OCI-LY3 (cell line): ENCODE data around the gene LRP1B.

ENCODE experiments used
- EZH2phosphoT487 ChIP-seq: fragments of 200-600 bp; shearing (Covaris generic); IDR thresholded peaks from 2 replicates; pipeline ENCODE4 v1.6.1; 2018; ENCODE audit warnings: antibody characterized with exemption, mixed run types, low read depth
- TF ChIP-seq, protein P1 (sequence below): fragments of 200-600, 300-600 bp; sonication (generic); IDR thresholded peaks from 2 replicates; pipeline ENCODE4 v1.5.1; 2014; ENCODE audit warnings: antibody characterized with exemption, low read length, low read depth

DNA sequence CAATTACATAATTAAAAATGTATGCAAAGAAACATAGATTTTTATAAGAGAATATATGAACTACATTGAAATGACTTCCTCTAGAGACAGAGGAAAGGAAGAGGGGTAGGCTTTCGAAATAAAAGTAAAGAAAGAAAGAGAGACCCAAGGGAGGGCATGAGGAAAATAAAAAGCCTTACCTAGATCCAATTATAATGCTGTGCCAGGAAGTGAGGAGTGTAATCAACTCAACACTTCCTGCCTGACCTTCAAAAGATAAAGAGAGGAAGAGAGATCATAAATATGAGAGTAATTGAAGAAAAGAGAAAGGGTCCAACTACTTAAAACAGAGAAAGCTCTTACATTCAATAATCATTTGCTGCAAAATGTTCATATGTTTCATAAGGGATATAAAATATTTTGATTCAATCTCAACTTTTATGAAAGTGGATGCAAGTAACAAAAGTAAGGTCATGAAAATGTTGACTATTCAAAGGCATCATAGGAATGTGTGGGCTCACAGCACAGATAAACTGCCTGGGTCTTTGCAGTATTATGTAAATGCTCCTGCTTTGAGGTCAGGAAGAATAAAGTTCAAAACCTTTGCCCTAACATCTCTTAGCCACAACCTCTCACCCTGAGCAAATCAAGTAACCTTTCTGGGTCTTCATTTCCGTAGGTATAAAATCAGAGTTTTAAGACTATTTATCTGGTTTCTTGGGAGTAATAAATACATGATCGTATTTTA is 1237.7 kb downstream of the LRP1B start:
- TF ChIP-seq, protein P1, sequence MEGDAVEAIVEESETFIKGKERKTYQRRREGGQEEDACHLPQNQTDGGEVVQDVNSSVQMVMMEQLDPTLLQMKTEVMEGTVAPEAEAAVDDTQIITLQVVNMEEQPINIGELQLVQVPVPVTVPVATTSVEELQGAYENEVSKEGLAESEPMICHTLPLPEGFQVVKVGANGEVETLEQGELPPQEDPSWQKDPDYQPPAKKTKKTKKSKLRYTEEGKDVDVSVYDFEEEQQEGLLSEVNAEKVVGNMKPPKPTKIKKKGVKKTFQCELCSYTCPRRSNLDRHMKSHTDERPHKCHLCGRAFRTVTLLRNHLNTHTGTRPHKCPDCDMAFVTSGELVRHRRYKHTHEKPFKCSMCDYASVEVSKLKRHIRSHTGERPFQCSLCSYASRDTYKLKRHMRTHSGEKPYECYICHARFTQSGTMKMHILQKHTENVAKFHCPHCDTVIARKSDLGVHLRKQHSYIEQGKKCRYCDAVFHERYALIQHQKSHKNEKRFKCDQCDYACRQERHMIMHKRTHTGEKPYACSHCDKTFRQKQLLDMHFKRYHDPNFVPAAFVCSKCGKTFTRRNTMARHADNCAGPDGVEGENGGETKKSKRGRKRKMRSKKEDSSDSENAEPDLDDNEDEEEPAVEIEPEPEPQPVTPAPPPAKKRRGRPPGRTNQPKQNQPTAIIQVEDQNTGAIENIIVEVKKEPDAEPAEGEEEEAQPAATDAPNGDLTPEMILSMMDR = no peak
- no peak for TF ChIP-seq EZH2phosphoT487
